HG02763 (cell line): Measurements from ENCODE around the gene CLASP1.
"Not testable (repeated sequence)": the region's sequence is repeated elsewhere in the genome, so short reads cannot be mapped to it uniquely, and the experiment has no call there.

Experiments
- ATAC-seq: cut with Tn5 transposase; IDR thresholded peaks from one replicate; pipeline ENCODE4 v1.9.1; 2021; ENCODE audit warnings: mild to moderate bottlenecking, moderate library complexity; ENCODE audit not compliant: unreplicated experiment

CLASP1 gene

GRCh38 chr2:121479882-121480522 lies 169.3 kb downstream of the CLASP1 start:
- ATAC-seq, result no peak

GRCh38 chr2:121478996-121479745 lies 170.1 kb downstream of the CLASP1 start:
- ATAC-seq, result no peak

DNA sequence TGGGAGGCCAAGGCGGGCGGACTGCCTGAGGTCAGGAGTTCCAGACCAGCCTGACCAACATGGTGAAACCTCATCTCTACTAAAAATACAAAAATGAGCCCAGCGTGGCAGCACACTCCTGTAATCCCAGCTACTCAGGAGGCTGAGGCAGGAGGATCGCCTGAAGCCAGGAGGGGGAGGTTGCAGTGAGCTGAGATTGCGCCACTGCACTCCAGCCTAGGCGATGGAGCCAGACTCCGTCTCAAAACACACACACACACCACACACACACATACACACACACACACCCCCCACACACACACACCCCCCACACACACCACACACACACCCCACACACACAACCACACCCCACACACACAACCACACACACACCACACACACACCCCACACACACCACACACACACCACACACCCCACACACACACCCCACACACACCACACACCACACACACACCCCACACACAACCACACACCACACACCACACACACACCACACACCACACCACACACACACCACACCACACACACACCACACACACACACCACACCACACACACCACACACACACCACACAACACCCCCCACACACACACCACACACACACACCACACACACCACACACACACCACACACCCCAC lies 170.8 kb downstream of the CLASP1 start:
- not testable (repeated sequence) for ATAC-seq

DNA sequence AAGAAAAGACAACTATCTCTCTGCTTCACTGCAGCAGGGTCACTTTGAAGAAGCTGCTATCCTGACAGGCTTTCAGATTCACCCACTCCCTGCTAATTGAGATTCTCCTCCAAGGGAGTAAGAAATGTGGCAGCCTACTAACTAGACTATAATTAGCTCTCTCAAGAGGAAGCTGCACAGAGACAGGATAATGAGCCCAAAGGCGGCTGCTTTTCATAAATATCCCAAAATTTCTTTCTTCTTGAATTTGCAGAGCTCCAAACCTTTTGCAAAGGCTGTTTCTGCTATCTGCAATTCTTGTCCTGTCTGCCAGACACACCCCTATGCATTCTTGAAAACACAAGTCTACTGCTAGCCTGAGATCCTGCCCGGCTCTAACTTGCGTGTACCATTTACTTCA lies 172.6 kb downstream of the CLASP1 start:
- ATAC-seq, result no peak

DNA sequence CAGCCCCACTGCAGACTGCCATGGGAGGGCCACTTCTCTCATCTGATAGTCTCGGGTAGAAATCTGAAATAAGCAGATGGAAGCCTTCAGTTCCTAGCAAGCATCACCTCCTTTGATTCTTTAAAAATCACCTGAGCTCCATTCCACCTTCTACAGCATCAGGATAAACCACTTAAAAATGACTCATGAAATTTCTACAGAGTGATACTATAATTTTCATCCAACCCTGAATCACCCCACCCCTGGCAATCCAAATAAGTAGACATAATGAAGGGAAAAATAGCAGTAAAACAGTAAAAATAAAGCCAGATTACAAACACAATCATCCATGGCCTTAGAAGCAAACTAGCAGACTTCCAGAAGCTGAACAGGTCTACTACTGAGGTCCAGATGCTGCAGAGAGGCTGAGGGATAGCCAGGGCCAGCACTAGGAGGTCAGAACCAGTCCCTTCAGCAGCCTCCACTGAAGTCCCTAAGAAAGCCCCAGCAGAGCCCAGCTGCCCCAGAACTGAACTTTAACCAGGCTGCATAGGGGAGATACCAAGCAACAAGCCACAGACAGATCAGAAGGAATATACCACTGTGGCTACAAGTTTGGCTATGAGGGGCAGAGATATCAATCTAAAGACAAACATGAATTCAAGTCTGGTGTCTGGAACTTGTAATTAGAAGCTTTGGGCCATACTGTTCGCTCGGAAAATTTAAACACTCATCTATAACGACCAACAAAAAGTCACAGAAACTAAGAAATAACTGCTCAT lies 173.3 kb downstream of the CLASP1 start:
- no peak for ATAC-seq

DNA sequence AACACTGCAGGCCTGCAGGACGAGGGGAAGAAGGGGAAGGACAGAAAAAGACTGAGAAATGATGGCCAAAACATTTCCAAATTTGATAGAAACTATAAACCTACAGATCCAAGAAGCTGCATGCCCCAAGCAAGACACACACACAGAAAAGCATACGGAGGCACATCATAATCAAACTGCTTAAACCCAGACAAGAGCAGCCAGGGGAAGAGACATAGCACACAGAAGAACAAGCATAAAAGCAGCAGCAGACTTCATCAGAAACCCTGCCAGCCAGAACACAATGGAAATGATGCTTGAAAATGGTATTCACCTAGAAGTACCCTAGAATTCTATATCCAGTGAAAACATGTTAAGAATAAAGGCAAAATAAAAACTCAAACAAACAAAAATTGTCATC lies 175.8 kb downstream of the CLASP1 start:
- ATAC-seq, result no peak

- ATAC-seq, result no peak
These were observed 176.7 kb downstream of the CLASP1 start for GRCh38 chr2:121472470-121472993.

GRCh38 chr2:121471532-121472469 lies 177.5 kb downstream of the CLASP1 start:
- no peak for ATAC-seq

DNA sequence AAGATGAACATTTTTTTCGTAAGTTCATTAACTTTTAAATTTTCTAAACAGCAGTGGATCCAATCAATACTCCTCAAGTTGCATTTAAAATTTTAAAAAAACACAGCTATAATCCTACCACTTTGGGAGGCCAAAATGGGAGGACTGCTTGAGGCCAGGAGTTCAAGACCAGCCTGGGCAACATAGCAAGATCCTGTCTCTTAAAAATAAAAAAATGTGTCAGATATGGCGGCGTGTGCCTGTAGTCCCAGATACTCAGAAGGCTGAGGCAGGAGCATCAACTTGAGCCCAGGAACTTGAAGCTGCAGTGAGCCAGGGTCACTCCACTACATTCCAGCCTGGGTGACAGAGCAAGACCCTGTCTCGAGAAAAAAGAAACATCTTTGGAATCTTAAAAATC lies 178.3 kb downstream of the CLASP1 start:
- no peak for ATAC-seq

- ATAC-seq, result no peak
These were observed 179.9 kb downstream of the CLASP1 start for GRCh38 chr2:121469356-121469755.

- no peak for ATAC-seq
These were observed 180.3 kb downstream of the CLASP1 start for GRCh38 chr2:121468936-121469335.

GRCh38 chr2:121459291-121459690 lies 190.0 kb downstream of the CLASP1 start:
- ATAC-seq, result no peak

DNA sequence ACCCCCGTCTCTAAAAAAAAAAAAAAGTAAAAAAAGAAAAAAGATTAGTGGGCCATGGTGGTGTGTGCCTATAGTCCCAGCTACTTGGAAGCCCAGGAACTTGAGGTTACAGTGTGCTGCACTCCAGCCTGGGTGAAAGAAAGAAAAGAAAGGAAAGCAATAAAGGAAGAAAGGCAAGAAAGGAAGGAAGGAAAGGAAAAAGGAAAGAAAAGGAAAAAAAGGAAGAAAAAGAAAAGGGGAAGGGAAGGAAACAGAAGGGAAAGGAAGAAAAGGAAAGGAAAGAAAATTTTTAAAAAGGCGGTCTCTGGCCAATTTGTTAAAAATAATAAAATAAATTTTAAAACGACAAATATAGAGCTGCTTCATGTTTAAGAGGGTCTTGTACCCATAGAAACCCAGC lies 192.9 kb downstream of the CLASP1 start:
- no peak for ATAC-seq

GRCh38 chr2:121455446-121455845 lies 193.8 kb downstream of the CLASP1 start:
- ATAC-seq, result no peak

DNA sequence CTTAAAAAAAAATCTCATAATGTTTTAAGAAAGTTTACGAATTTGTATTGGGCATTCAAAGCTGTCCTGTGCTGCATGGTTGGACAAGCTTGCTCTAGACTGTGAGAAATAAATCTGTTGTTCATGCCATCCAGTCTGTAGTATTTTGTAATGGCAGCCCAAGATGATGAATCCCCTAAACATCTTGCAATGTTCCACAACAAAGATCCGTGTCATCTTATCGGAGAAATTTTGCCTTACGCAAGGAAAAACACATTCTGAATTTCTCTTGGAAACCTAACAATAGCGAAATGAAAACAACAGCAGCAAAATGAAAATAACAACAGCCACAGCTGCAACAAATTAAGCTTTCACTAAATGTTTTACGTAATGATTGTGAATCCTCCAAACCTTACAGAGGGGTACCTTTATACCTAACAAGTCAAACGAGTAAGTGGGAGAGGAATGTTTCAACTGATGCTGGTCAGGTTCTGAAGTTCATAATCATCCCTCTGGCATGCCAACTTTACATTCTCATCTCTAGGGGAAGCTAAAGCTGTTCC lies 194.6 kb downstream of the CLASP1 start:
- ATAC-seq, result no peak

- ATAC-seq, result no peak
These were observed 197.9 kb downstream of the CLASP1 start for GRCh38 chr2:121451398-121451797.

- ATAC-seq, result no peak
These were observed 199.0 kb downstream of the CLASP1 start for GRCh38 chr2:121450301-121450700.

DNA sequence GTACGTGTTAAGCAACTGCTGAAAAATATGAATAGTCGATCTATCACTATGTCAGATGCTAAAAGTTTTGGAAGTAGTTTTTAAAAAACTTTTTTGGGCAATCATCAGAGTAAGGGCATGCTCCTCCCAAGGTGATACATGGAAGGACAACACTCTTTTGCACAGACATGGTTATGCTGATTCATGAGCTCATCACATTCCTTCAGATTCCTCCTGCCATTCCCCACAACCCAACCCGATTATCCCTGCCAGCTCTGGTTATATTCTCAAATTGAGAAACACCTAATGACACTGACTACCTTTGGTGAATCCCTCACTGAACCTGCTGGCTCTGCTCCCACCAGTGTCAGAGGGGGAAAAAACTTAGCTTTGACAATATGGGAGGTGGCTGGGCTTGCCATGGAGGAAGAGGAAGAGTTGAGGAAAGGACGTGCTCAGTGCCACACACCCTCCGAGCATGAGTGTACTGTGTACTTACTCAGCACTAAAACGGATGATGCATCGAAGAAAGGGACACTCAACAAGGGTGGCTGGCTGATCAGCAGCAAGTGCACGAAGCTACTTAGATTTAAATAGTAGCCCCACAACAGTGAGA lies 202.5 kb downstream of the CLASP1 start:
- no peak for ATAC-seq

GRCh38 chr2:121442889-121443288 lies 206.4 kb downstream of the CLASP1 start:
- no peak for ATAC-seq
